ENCODE results near the gene LIME1. TPM values are rescaled to one million over a fixed set of nuclear protein-coding genes. Genes with fewer than 3 reads are reported as not detected.

The LIME1 gene
- total RNA-seq, 1 donor from 2014 or later, result 10.2 TPM

- DNase-seq (no peak), ATAC-seq (ENCODE audit: low read depth) (no peak)
- H3K9me3 Mint-ChIP-seq, result no peaks in the 10 kb centered on the region
- H3K27me3 Mint-ChIP-seq, result peaks cover 2% of the 10 kb centered on the region
- TF ChIP-seq, protein P1, sequence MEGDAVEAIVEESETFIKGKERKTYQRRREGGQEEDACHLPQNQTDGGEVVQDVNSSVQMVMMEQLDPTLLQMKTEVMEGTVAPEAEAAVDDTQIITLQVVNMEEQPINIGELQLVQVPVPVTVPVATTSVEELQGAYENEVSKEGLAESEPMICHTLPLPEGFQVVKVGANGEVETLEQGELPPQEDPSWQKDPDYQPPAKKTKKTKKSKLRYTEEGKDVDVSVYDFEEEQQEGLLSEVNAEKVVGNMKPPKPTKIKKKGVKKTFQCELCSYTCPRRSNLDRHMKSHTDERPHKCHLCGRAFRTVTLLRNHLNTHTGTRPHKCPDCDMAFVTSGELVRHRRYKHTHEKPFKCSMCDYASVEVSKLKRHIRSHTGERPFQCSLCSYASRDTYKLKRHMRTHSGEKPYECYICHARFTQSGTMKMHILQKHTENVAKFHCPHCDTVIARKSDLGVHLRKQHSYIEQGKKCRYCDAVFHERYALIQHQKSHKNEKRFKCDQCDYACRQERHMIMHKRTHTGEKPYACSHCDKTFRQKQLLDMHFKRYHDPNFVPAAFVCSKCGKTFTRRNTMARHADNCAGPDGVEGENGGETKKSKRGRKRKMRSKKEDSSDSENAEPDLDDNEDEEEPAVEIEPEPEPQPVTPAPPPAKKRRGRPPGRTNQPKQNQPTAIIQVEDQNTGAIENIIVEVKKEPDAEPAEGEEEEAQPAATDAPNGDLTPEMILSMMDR (IDR thresholded peaks at IDR 0.05), result no peak
- H3K36me3 Mint-ChIP-seq (ENCODE audit: low read depth), result no peaks in the 10 kb centered on the region
- no peak overlapping the region for H3K27ac Mint-ChIP-seq
- no peaks in the 10 kb centered on the region for H3K4me1 Mint-ChIP-seq
- H3K4me3 Mint-ChIP-seq, result no peak overlapping the region
- intact Hi-C loops (cut with micrococcal nuclease), result no loop called here
- ChIA-PET POLR2A (no interaction called here), CTCF (no interaction called here)
Observed at GRCh38 chr20:63771046-63771707, 34.7 kb downstream of the LIME1 start.

- TF ChIP-seq, protein P1 (IDR thresholded peaks at IDR 0.05), result no peak
- ChIA-PET CTCF (no interaction called here), POLR2A (no interaction called here)
- H3K4me1 Mint-ChIP-seq, result no peaks in the 10 kb centered on the region
- no peak overlapping the region for H3K4me3 Mint-ChIP-seq
- ATAC-seq (ENCODE audit: low read depth) (no peak), DNase-seq (no peak)
- intact Hi-C loops (cut with micrococcal nuclease), result no loop called here
- peaks cover 2% of the 10 kb centered on the region for H3K27me3 Mint-ChIP-seq
- no peaks in the 10 kb centered on the region for H3K9me3 Mint-ChIP-seq
- H3K36me3 Mint-ChIP-seq (ENCODE audit: low read depth), result no peaks in the 10 kb centered on the region
- no peak overlapping the region for H3K27ac Mint-ChIP-seq
Observed at GRCh38 chr20:63772781-63773518, 36.5 kb downstream of the LIME1 start.

- CTCF ChIA-PET, result no interaction called here
- no peak for DNase-seq
- Mint-ChIP-seq H3K4me3 (no peak overlapping the region), H3K4me1 (no peaks in the 10 kb centered on the region), H3K36me3 (ENCODE audit: low read depth) (no peaks in the 10 kb centered on the region), H3K9me3 (no peaks in the 10 kb centered on the region), H3K27ac (no peak overlapping the region), H3K27me3 (peaks cover 2% of the 10 kb centered on the region)
- no peak for ATAC-seq (ENCODE audit: low read depth)
- TF ChIP-seq, protein P1 (IDR thresholded peaks at IDR 0.05), result no peak
- intact Hi-C loops (cut with micrococcal nuclease), result no loop called here
- POLR2A ChIA-PET, result interaction anchor here (0.6 kb wide), 1 partner anchor 75 kb away, joined by 3 read pairs; no protein-coding TSS in a partner anchor
Observed at GRCh38 chr20:63773571-63774241, 37.2 kb downstream of the LIME1 start.

GRCh38 chr20:63774306-63774705 is 37.8 kb downstream of the LIME1 start:
- H3K27me3 Mint-ChIP-seq, result peaks cover 2% of the 10 kb centered on the region
- ChIA-PET CTCF (no interaction called here), POLR2A (no interaction called here)
- TF ChIP-seq, protein P1 (IDR thresholded peaks at IDR 0.05), result no peak
- ATAC-seq (ENCODE audit: low read depth), result no peak
- H3K36me3 Mint-ChIP-seq (ENCODE audit: low read depth), result no peaks in the 10 kb centered on the region
- H3K4me3 Mint-ChIP-seq, result no peak overlapping the region
- no peaks in the 10 kb centered on the region for H3K9me3 Mint-ChIP-seq
- no peak overlapping the region for H3K27ac Mint-ChIP-seq
- DNase-seq, result no peak
- no peaks in the 10 kb centered on the region for H3K4me1 Mint-ChIP-seq
- intact Hi-C loops (cut with micrococcal nuclease), result no loop called here
